K562 (cell line): ENCODE results near the gene ELFN2. TPM values are rescaled to one million over a fixed set of nuclear protein-coding genes. Genes with fewer than 3 reads are reported as not detected.

Source experiments
- ATAC-seq: fragments of 200-7000 bp; cut with Tn5 transposase; 3 replicates; pipeline ENCODE4 v1.9.1; 2020; ENCODE audit warnings: moderate library complexity
- BruUV-seq: library from RNA; stranded (reverse); fragments of 400-500 nt; replicated peaks from 2 replicates; lab custom pipeline; 2021; lab: Mats Ljungman, UMichigan
- CTCF ChIA-PET: fragments of 300-600 bp; formaldehyde crosslinking; extraction: SDS; loops from one replicate; lab custom pipeline; 2021; ENCODE audit warnings: low intra/inter-chr PET ratio; lab: Yijun Ruan, JAX
- POLR2A ChIA-PET: fragments of 300-600, 350-650 bp; sonication (Branson Sonifier 250); formaldehyde crosslinking; extraction: SDS; loops from one replicate; lab custom pipeline; 2021; ENCODE audit warnings: antibody characterized with exemption, inconsistent platforms; lab: Yijun Ruan, JAX
- DNase-seq, 4 experiments: peaks; one replicate each; pipeline versions ENCODE4 v3.0.0 to v3.0.0-alpha.2; 2011 to 2018; ENCODE audit warnings: low spot score in 3 of 4, mixed read lengths in 3 of 4; ENCODE audit errors: extremely low read depth in 1 of 4
- FAIRE-seq: peaks from 2 replicates; lab custom pipeline; 2011; peaks lifted over from hg19 to GRCh38; lab: Jason Lieb, UNC
- H2AFZ ChIP-seq: 2 replicates; pipeline ENCODE4 v1.6.0; 2011; ENCODE audit warnings: low read depth, low read length, control low read depth, inconsistent platforms
- H3K27ac ChIP-seq: fragments of 200-600 bp; 3 replicates; pipeline ENCODE4 v1.8.0; 2011; ENCODE audit warnings: low read depth, mild to moderate bottlenecking, control low read depth, inconsistent platforms, low read length, moderate library complexity, mixed read lengths; ENCODE audit errors: extremely low read depth
- H3K27me3 ChIP-seq, 2 experiments: fragments of 300-600 bp in 1 of 2; 2 replicates in 1 of 2; 3 replicates in 1 of 2; pipeline versions ENCODE4 v1.6.0 to v1.8.0; 2011; ENCODE audit warnings: inconsistent platforms in 2 of 2, low read length in 2 of 2, mild to moderate bottlenecking in 1 of 2, mixed read lengths in 1 of 2, moderate library complexity in 1 of 2; ENCODE audit not compliant: control insufficient read depth in 2 of 2, insufficient read depth in 2 of 2
- H3K36me3 ChIP-seq: fragments of 300-600 bp; 3 replicates; pipeline ENCODE4 v1.8.0; 2011; ENCODE audit warnings: mild to moderate bottlenecking, low read length, inconsistent platforms; ENCODE audit not compliant: control insufficient read depth, insufficient read depth
- H3K4me1 ChIP-seq, 2 experiments: fragments of 200-600 bp in 1 of 2; replicated peaks in 1 of 2; 2 replicates in 1 of 2; 3 replicates in 1 of 2; pipeline versions ENCODE4 v1.5.1 to v1.8.0; 2011; ENCODE audit warnings: inconsistent platforms in 2 of 2, low read length in 2 of 2, mild to moderate bottlenecking in 1 of 2, mixed read lengths in 1 of 2, moderate library complexity in 1 of 2; ENCODE audit not compliant: control insufficient read depth in 2 of 2, insufficient read depth in 2 of 2
- H3K4me2 ChIP-seq: 2 replicates; pipeline ENCODE4 v1.6.1; 2011; ENCODE audit warnings: low read length, control low read depth, inconsistent platforms, mixed read lengths; ENCODE audit not compliant: insufficient read depth
- H3K4me3 ChIP-seq: fragments of 200-600 bp; sonication (generic), shearing (Covaris generic); 2 replicates; pipeline ENCODE4 v1.5.1; 2016; ENCODE audit warnings: control low read depth, inconsistent platforms
- H3K79me2 ChIP-seq: fragments of 200-600 bp; 3 replicates; pipeline ENCODE4 v1.8.0; 2011; ENCODE audit warnings: low read length, inconsistent platforms; ENCODE audit not compliant: control insufficient read depth, insufficient read depth
- H3K9ac ChIP-seq, 2 experiments: 2 replicates each; pipeline versions ENCODE4 v1.6.0 to v1.6.1; 2011; ENCODE audit warnings: low read depth in 2 of 2, low read length in 2 of 2, control low read depth in 1 of 2, inconsistent platforms in 1 of 2, mild to moderate bottlenecking in 1 of 2, mixed read lengths in 1 of 2; ENCODE audit not compliant: insufficient read depth in 1 of 2
- H3K9me1 ChIP-seq: one replicate; pipeline ENCODE4 v1.6.0; 2011; ENCODE audit warnings: inconsistent platforms, mild to moderate bottlenecking, low read length, moderate library complexity; ENCODE audit not compliant: control insufficient read depth, insufficient read depth
- H3K9me3 ChIP-seq: replicated peaks from 2 replicates; pipeline ENCODE4 v1.5.1; 2011; ENCODE audit warnings: low read depth, low read length, inconsistent platforms; ENCODE audit not compliant: control insufficient read depth, insufficient read depth
- H4K20me1 ChIP-seq: replicated peaks from 2 replicates; pipeline ENCODE4 v1.6.1; 2011; ENCODE audit warnings: low read length, inconsistent platforms, mixed read lengths; ENCODE audit not compliant: control insufficient read depth, insufficient read depth
- CBX5 ChIP-seq: IDR thresholded peaks from 2 replicates; pipeline ENCODE4 v1.6.1; 2014; ENCODE audit warnings: low read depth, borderline replicate concordance
- CEBPB ChIP-seq: fragments of 450-650 bp; IDR thresholded peaks from 2 replicates; pipeline ENCODE4 v1.6.1; 2016; ENCODE audit warnings: missing genetic modification characterization, missing compliant biosample characterization
- ID3 ChIP-seq, 2 experiments: fragments of 250-450 bp in 1 of 2; fragments of 450-650 bp in 1 of 2; sonication (Bioruptor Pico) in 1 of 2; IDR thresholded peaks; 2 replicates each; pipeline versions ENCODE4 v1.6.1 to v1.8.0; 2016 to 2021; ENCODE audit warnings: mild to moderate bottlenecking in 2 of 2, moderate library complexity in 2 of 2, missing compliant biosample characterization in 1 of 2, missing genetic modification characterization in 1 of 2
- MCM5 ChIP-seq: fragments of 450-650 bp; IDR thresholded peaks from 2 replicates; pipeline ENCODE4 v1.6.1; 2016; ENCODE audit warnings: low read depth
- NBN ChIP-seq: fragments of 450-650 bp; IDR thresholded peaks from 2 replicates; pipeline ENCODE4 v1.6.1; 2016; ENCODE audit warnings: low read depth, mild to moderate bottlenecking
- NFE2L1 ChIP-seq: fragments of 450-650 bp; IDR thresholded peaks from 2 replicates; pipeline ENCODE4 v1.6.1; 2016; ENCODE audit warnings: missing genetic modification characterization, low read depth, mild to moderate bottlenecking, missing compliant biosample characterization, moderate library complexity, borderline replicate concordance
- PRPF4 ChIP-seq: fragments of 200-400 bp; formaldehyde crosslinking; IDR thresholded peaks from one replicate; pipeline ENCODE4 v1.6.1; 2017; ENCODE audit warnings: low read length, low read depth, mild to moderate bottlenecking; ENCODE audit not compliant: insufficient read depth, poor library complexity, severe bottlenecking
- RBM15 ChIP-seq: fragments of 200-400 bp; formaldehyde crosslinking; IDR thresholded peaks from 2 replicates; pipeline ENCODE4 v1.6.1; 2018; ENCODE audit warnings: mild to moderate bottlenecking, low read length, moderate library complexity; ENCODE audit not compliant: insufficient read depth
- SMC3 ChIP-seq: conservative IDR thresholded peaks from 2 replicates; pipeline ENCODE4 v1.6.1; 2011; ENCODE audit warnings: low read depth, low read length, improper control_type of control experiment; ENCODE audit not compliant: insufficient read depth
- SRSF3 ChIP-seq: fragments of 200-400 bp; formaldehyde crosslinking; IDR thresholded peaks from 2 replicates; pipeline ENCODE4 v1.6.1; 2016; ENCODE audit warnings: mild to moderate bottlenecking, low read length, moderate library complexity; ENCODE audit not compliant: insufficient read depth
- VEZF1 ChIP-seq: fragments of 200-800 bp; sonication (Bioruptor generic); IDR thresholded peaks from 2 replicates; pipeline ENCODE4 v1.6.1; 2017; ENCODE audit warnings: missing genetic modification characterization, missing compliant biosample characterization
- ZKSCAN1 ChIP-seq: fragments of 150-350 bp; IDR thresholded peaks from 2 replicates; pipeline ENCODE4 v1.6.1; 2016; ENCODE audit warnings: low read depth, low read length
- ZNF184 ChIP-seq: sonication (generic); formaldehyde crosslinking; IDR thresholded peaks from 2 replicates; pipeline ENCODE4 v1.5.0; 2020; ENCODE audit warnings: missing genetic modification reagents
- ZNF280A ChIP-seq: fragments of 450-650 bp; IDR thresholded peaks from 2 replicates; pipeline ENCODE4 v1.6.1; 2018; ENCODE audit warnings: mild to moderate bottlenecking, low read depth; ENCODE audit not compliant: partially characterized antibody
- ZNF696 ChIP-seq: fragments of 250-450 bp; sonication (Bioruptor Pico); conservative IDR thresholded peaks from 2 replicates; pipeline ENCODE4 v1.4.0; 2020; ENCODE audit warnings: mild to moderate bottlenecking, moderate library complexity
- WGBS: fragments of 100-300 bp; shearing (Covaris generic); methylation state at CpG from one replicate; pipeline ENCODE4 v1.1.6; 2016; ENCODE audit warnings: low coverage, mixed read lengths; ENCODE audit not compliant: insufficient coverage; ENCODE audit errors: missing lambda C conversion rate; 5-methylcytosine and 5-hydroxymethylcytosine counted together
- in situ Hi-C: fragments of 300-500 bp; cut with MboI; formaldehyde crosslinking; loops from 4 replicates; pipeline ENCODE4 v1.15.0; 2018; ENCODE audit warnings: inconsistent platforms, mixed read lengths
- intact Hi-C: fragments of 100-400 bp; cut with micrococcal nuclease; formaldehyde crosslinking; loops from 2 replicates; pipeline ENCODE4 v1.14.2; 2022
- polyA plus RNA-seq, 8 experiments: library from polyadenylated mRNA; depleted of rRNA in 4 of 8; stranded (reverse) in 5 of 8; unstranded in 3 of 8; fragments of >200 nt; fragmentation: Nextera tagmentation in 2 of 8; fragmentation: Illumina TruSeq in 1 of 8; extraction: Ambion mirVana in 2 of 8; extraction: Trizol in 1 of 8; gene quantifications; 2 replicates each; pipeline versions ENCODE4 v1.2.1 to v1.2.3, GENCODE V29; 2011 to 2014; ENCODE audit warnings: inconsistent platforms in 1 of 8, missing spikeins in 1 of 8
- total RNA-seq, 7 experiments: library from RNA; depleted of rRNA in 6 of 7; stranded (reverse); fragments of >200 nt in 6 of 7; fragmentation: Illumina TruSeq in 2 of 7; extraction: Trizol in 2 of 7; gene quantifications; 2 replicates each; pipeline versions ENCODE4 v1.2.1 to v1.2.3, GENCODE V29; 2011 to 2021; ENCODE audit warnings: low replicate concordance in 1 of 7
- TF ChIP-seq, protein P1 (sequence below): fragments of 450-650 bp; IDR thresholded peaks from 2 replicates; pipeline ENCODE4 v1.6.1; 2018; ENCODE audit not compliant: partially characterized antibody

ELFN2 gene
- total and polyA plus RNA-seq, 9 of the 15 experiments (the other 6 are each of a cell fraction or from before 2014, with no cell fraction given), result not detected

DNA sequence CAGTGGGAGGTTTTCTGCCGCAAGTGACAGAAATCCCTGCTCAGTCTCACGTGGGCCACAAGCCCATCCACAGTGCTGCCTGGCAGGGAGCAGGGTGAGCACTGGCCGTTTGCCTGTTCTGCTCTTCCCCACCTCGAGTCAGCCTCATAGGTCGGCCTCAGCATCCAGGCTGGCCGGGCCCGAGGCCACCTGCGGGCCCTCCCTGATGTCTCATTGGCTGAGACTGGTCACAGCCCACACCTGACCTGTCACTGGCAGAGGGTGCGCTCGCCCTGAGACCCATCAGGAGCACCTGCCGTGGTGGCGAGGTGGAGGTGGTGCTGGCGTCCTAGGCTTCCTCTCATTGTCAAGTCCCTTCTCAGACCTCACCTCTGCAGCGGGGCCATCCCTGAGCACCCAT lies 72.1 kb downstream of the ELFN2 start:
- H3K4me2 ChIP-seq, result no peak overlapping the region
- BruUV-seq, result no TSS peak
- DNase-seq (no peak), FAIRE-seq (no peak), ATAC-seq (no peak)
- H3K4me1 ChIP-seq, result no peaks in the 10 kb centered on the region; a peak in 1 of 5 replicates
- WGBS, result 3% methylated on average over 12 of the region's 14 CpGs
- H3K27ac ChIP-seq, result no peak overlapping the region
- no peaks in the 10 kb centered on the region for H3K36me3 ChIP-seq
- H3K9me1 ChIP-seq, result no peaks in the 10 kb centered on the region
- peaks cover 12 to 83% of the 10 kb centered on the region in 2 experiments; a peak in 4 of 5 replicates for H3K27me3 ChIP-seq
- no peaks in the 10 kb centered on the region for H3K9me3 ChIP-seq
- no peak overlapping the region for H3K4me3 ChIP-seq
- intact Hi-C loops, result no loop called here
- 0 out of 2 replicates have a peak, but pooled peaks cover 5% of the 10 kb centered on the region for H4K20me1 ChIP-seq
- H2AFZ ChIP-seq, result no peak overlapping the region
- no peaks in the 10 kb centered on the region for H3K79me2 ChIP-seq
- no peak overlapping the region for H3K9ac ChIP-seq
- CTCF ChIA-PET, result no interaction called here
- in situ Hi-C loops, result no loop called here
- POLR2A ChIA-PET, result no interaction called here
- TF ChIP-seq ZNF696 (CRISPR knock-in tag) (no peak), RBM15 (no peak), SRSF3 (no peak), SMC3 (no peak), NBN (no peak), ZKSCAN1 (no peak), MCM5 (no peak), VEZF1 (no peak), NFE2L1 (tag) (no peak), PRPF4 (no peak), ZNF184 (CRISPR knock-in tag) (no peak), ID3 (CRISPR knock-in tag; IDR thresholded peaks at IDR 0.05) (no peak), ID3 (tag; IDR thresholded peaks at IDR 0.05) (no peak), CBX5 (no peak), ZNF280A (no peak), CEBPB (tag) (no peak)
- TF ChIP-seq, protein P1, sequence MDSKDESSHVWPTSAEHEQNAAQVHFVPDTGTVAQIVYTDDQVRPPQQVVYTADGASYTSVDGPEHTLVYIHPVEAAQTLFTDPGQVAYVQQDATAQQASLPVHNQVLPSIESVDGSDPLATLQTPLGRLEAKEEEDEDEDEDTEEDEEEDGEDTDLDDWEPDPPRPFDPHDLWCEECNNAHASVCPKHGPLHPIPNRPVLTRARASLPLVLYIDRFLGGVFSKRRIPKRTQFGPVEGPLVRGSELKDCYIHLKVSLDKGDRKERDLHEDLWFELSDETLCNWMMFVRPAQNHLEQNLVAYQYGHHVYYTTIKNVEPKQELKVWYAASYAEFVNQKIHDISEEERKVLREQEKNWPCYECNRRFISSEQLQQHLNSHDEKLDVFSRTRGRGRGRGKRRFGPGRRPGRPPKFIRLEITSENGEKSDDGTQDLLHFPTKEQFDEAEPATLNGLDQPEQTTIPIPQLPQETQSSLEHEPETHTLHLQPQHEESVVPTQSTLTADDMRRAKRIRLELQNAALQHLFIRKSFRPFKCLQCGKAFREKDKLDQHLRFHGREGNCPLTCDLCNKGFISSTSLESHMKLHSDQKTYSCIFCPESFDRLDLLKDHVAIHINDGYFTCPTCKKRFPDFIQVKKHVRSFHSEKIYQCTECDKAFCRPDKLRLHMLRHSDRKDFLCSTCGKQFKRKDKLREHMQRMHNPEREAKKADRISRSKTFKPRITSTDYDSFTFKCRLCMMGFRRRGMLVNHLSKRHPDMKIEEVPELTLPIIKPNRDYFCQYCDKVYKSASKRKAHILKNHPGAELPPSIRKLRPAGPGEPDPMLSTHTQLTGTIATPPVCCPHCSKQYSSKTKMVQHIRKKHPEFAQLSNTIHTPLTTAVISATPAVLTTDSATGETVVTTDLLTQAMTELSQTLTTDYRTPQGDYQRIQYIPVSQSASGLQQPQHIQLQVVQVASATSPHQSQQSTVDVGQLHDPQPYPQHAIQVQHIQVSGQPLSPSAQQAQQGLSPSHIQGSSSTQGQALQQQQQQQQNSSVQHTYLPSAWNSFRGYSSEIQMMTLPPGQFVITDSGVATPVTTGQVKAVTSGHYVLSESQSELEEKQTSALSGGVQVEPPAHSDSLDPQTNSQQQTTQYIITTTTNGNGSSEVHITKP, result no peak
